H1 (cell line): ENCODE measurements around the gene SPDEF. TPM values are rescaled to one million over a fixed set of nuclear protein-coding genes. Genes with fewer than 3 reads are reported as not detected.
A peak's percentile ranks its signal among the peaks of the same experiment; 100 is the strongest.

Experiments used
- CTCF ChIA-PET: fragments of 300-600 bp; sonication (Branson Sonifier 250); formaldehyde crosslinking; loops from one replicate; lab custom pipeline; 2021; ENCODE audit not compliant: partially characterized antibody; lab: Charles Lee
- POLR2A ChIA-PET: fragments of 300-600 bp; sonication (Branson Sonifier 250); formaldehyde crosslinking; loops from one replicate; lab custom pipeline; 2021; ENCODE audit warnings: inconsistent platforms; ENCODE audit not compliant: partially characterized antibody; lab: Charles Lee
- DNase-seq, 2 experiments: peaks; one replicate each; pipeline versions ENCODE4 v3.0.0 to v3.0.0-alpha.2; 2010 to 2022; ENCODE audit warnings: low spot score in 2 of 2, low read depth in 1 of 2, mixed read lengths in 1 of 2
- FAIRE-seq: peaks from 2 replicates; lab custom pipeline; 2011; peaks lifted over from hg19 to GRCh38; lab: Jason Lieb, UNC
- H2AFZ ChIP-seq: 2 replicates; pipeline ENCODE4 v1.8.1; 2012; ENCODE audit warnings: low read length, inconsistent platforms
- H2AK5ac ChIP-seq: 2 replicates; pipeline ENCODE4 v1.6.1; 2013; ENCODE audit warnings: low read depth, low read length
- H2BK120ac ChIP-seq: replicated peaks from 2 replicates; pipeline ENCODE3; 2013; ENCODE audit warnings: low read depth, low read length, inconsistent platforms
- H2BK12ac ChIP-seq: 2 replicates; pipeline ENCODE4 v1.6.1; 2013; ENCODE audit warnings: low read depth, low read length
- H2BK15ac ChIP-seq: 2 replicates; pipeline ENCODE4 v1.6.1; 2013; ENCODE audit warnings: low read length
- H2BK20ac ChIP-seq: 2 replicates; pipeline ENCODE4 v1.6.1; 2013; ENCODE audit warnings: low read length
- H2BK5ac ChIP-seq: 2 replicates; pipeline ENCODE4 v1.6.1; 2013; ENCODE audit warnings: low read depth, low read length
- H3K14ac ChIP-seq: 2 replicates; pipeline ENCODE4 v1.6.1; 2013; ENCODE audit warnings: inconsistent platforms; ENCODE audit not compliant: insufficient read length
- H3K18ac ChIP-seq: 2 replicates; pipeline ENCODE4 v1.6.1; 2013; ENCODE audit warnings: low read length; ENCODE audit errors: extremely low read depth
- H3K23ac ChIP-seq: 2 replicates; pipeline ENCODE4 v1.6.1; 2013; ENCODE audit warnings: inconsistent platforms; ENCODE audit not compliant: insufficient read length
- H3K23me2 ChIP-seq: 2 replicates; pipeline ENCODE4 v1.6.1; 2013; ENCODE audit warnings: low read depth, low read length
- H3K27ac ChIP-seq: 2 replicates; pipeline ENCODE4 v1.6.1; 2011; ENCODE audit warnings: low read depth, low read length, inconsistent platforms
- H3K27me3 ChIP-seq, 4 experiments: replicated peaks in 1 of 4; 1 replicate in 1 of 4; 2 replicates in 3 of 4; pipeline versions ENCODE4 v1.6.1 to v1.8.1; 2011 to 2013; ENCODE audit warnings: low read length in 3 of 4, mild to moderate bottlenecking in 3 of 4, inconsistent platforms in 2 of 4, mixed read lengths in 2 of 4, moderate library complexity in 1 of 4; ENCODE audit not compliant: control insufficient read depth in 3 of 4, insufficient read depth in 3 of 4; ENCODE audit errors: extremely low read depth in 1 of 4
- H3K36me3 ChIP-seq, 4 experiments: 2 replicates each; pipeline versions ENCODE4 v1.6.1 to v1.8.1; 2011 to 2013; ENCODE audit warnings: mild to moderate bottlenecking in 4 of 4, low read length in 3 of 4, moderate library complexity in 2 of 4, control low read depth in 1 of 4, inconsistent platforms in 1 of 4; ENCODE audit not compliant: insufficient read depth in 4 of 4, control insufficient read depth in 2 of 4
- H3K4ac ChIP-seq: replicated peaks from 2 replicates; pipeline ENCODE3; 2013; ENCODE audit warnings: low read length, low read depth, mixed read lengths, inconsistent platforms; ENCODE audit not compliant: insufficient read length
- H3K4me1 ChIP-seq, 4 experiments: replicated peaks in 1 of 4; 1 replicate in 1 of 4; 2 replicates in 3 of 4; pipeline versions ENCODE4 v1.6.1 to v1.8.1; 2011 to 2013; ENCODE audit warnings: low read length in 3 of 4, inconsistent platforms in 2 of 4, mixed read lengths in 1 of 4; ENCODE audit not compliant: insufficient read depth in 4 of 4, control insufficient read depth in 3 of 4
- H3K4me2 ChIP-seq, 2 experiments: 2 replicates each; pipeline versions ENCODE4 v1.6.1 to v1.8.1; 2011 to 2013; ENCODE audit warnings: low read depth in 2 of 2, low read length in 2 of 2, control low read depth in 1 of 2, inconsistent platforms in 1 of 2, mild to moderate bottlenecking in 1 of 2; ENCODE audit not compliant: insufficient read depth in 1 of 2
- H3K4me3 ChIP-seq, 4 experiments: fragments of 200-600, 300-600 bp in 1 of 4; sonication (generic), shearing (Covaris generic), sonication (Bioruptor Twin) in 1 of 4; 2 replicates each; pipeline versions ENCODE4 v1.5.1 to v1.8.1; 2011 to 2016; ENCODE audit warnings: low read length in 4 of 4, low read depth in 3 of 4, control low read depth in 2 of 4, inconsistent platforms in 2 of 4, mild to moderate bottlenecking in 2 of 4, mixed read lengths in 1 of 4, moderate library complexity in 1 of 4; ENCODE audit not compliant: insufficient read depth in 2 of 4; ENCODE audit errors: extremely low read depth in 1 of 4
- H3K56ac ChIP-seq: replicated peaks from 2 replicates; pipeline ENCODE3; 2013; ENCODE audit warnings: low read depth, mild to moderate bottlenecking, mixed read lengths, low read length, inconsistent platforms; ENCODE audit not compliant: insufficient read length
- H3K79me1 ChIP-seq: 2 replicates; pipeline ENCODE4 v1.6.1; 2013; ENCODE audit warnings: low read depth, low read length, control low read depth
- H3K79me2 ChIP-seq, 2 experiments: 2 replicates each; pipeline versions ENCODE4 v1.6.1 to v1.8.1; 2012 to 2013; ENCODE audit warnings: low read length in 2 of 2, mild to moderate bottlenecking in 2 of 2, inconsistent platforms in 1 of 2; ENCODE audit not compliant: insufficient read depth in 2 of 2, control insufficient read depth in 1 of 2
- H3K9ac ChIP-seq, 4 experiments: replicated peaks in 1 of 4; 1 replicate in 1 of 4; 2 replicates in 3 of 4; pipeline versions ENCODE4 v1.6.1 to v1.8.1; 2011 to 2013; ENCODE audit warnings: low read depth in 3 of 4, low read length in 3 of 4, control low read depth in 2 of 4, mild to moderate bottlenecking in 2 of 4, moderate library complexity in 2 of 4, inconsistent platforms in 1 of 4; ENCODE audit errors: extremely low read depth in 1 of 4
- H3K9me3 ChIP-seq, 2 experiments: 2 replicates each; pipeline versions ENCODE4 v1.6.1 to v1.8.1; 2012 to 2013; ENCODE audit warnings: mild to moderate bottlenecking in 2 of 2, moderate library complexity in 2 of 2, control low read depth in 1 of 2, inconsistent platforms in 1 of 2, low read depth in 1 of 2, low read length in 1 of 2, mixed read lengths in 1 of 2; ENCODE audit not compliant: insufficient read depth in 2 of 2
- H4K20me1 ChIP-seq, 2 experiments: replicated peaks in 1 of 2; 2 replicates each; pipeline versions ENCODE3 to v1.8.1; 2011 to 2013; ENCODE audit warnings: inconsistent platforms in 2 of 2, low read length in 2 of 2, mild to moderate bottlenecking in 1 of 2; ENCODE audit not compliant: insufficient read depth in 2 of 2, control insufficient read depth in 1 of 2
- H4K5ac ChIP-seq: 2 replicates; pipeline ENCODE4 v1.6.1; 2013; ENCODE audit warnings: low read length, low read depth, mixed read lengths, inconsistent platforms; ENCODE audit not compliant: insufficient read length
- H4K8ac ChIP-seq: 2 replicates; pipeline ENCODE4 v1.8.0; 2013; ENCODE audit warnings: mild to moderate bottlenecking, moderate library complexity, low read length, inconsistent platforms; ENCODE audit not compliant: insufficient read depth; ENCODE audit errors: extremely low read depth
- H4K91ac ChIP-seq: replicated peaks from 2 replicates; pipeline ENCODE3; 2013; ENCODE audit warnings: low read length, mixed read lengths, inconsistent platforms; ENCODE audit not compliant: insufficient read length
- ASH2L ChIP-seq: fragments of 200-600, 300-600 bp; sonication (generic); IDR thresholded peaks from one replicate; pipeline ENCODE4 v1.7.1; 2017; ENCODE audit warnings: low read length
- BCL11A ChIP-seq, 2 experiments: IDR thresholded peaks; one replicate each; pipeline ENCODE4 v1.6.1; 2011; ENCODE audit warnings: low read depth in 2 of 2, low read length in 2 of 2, mild to moderate bottlenecking in 2 of 2
- CBX5 ChIP-seq: fragments of 300-800, 300-1000 bp; sonication (generic); IDR thresholded peaks from 2 replicates; pipeline ENCODE4 v1.7.1; 2016; ENCODE audit warnings: antibody characterized with exemption, low read length, low read depth
- EGR1 ChIP-seq: IDR thresholded peaks from 2 replicates; pipeline ENCODE4 v1.6.1; 2011; ENCODE audit warnings: low read depth, low read length, borderline replicate concordance
- JUN ChIP-seq: IDR thresholded peaks from 2 replicates; pipeline ENCODE4 v1.6.1; 2011; ENCODE audit warnings: low read depth, mild to moderate bottlenecking, improper control_type of control experiment, low read length
- PHF8 ChIP-seq: fragments of 200-600 bp; sonication (generic); conservative IDR thresholded peaks from 2 replicates; pipeline ENCODE4 v1.7.1; 2012; ENCODE audit warnings: low read depth, mild to moderate bottlenecking, inconsistent platforms, low read length, moderate library complexity
- RAD21 ChIP-seq, 2 experiments: IDR thresholded peaks in 1 of 2; conservative IDR thresholded peaks in 1 of 2; 2 replicates each; pipeline ENCODE4 v1.6.1; 2011; ENCODE audit warnings: low read depth in 2 of 2, low read length in 2 of 2, improper control_type of control experiment in 1 of 2, inconsistent platforms in 1 of 2, mild to moderate bottlenecking in 1 of 2, moderate library complexity in 1 of 2
- RXRA ChIP-seq: IDR thresholded peaks from 2 replicates; pipeline ENCODE4 v1.6.1; 2011; ENCODE audit warnings: low read depth, mild to moderate bottlenecking, low read length, moderate library complexity; ENCODE audit not compliant: insufficient read depth
- SIN3A ChIP-seq, 2 experiments: IDR thresholded peaks in 1 of 2; conservative IDR thresholded peaks in 1 of 2; 2 replicates each; pipeline ENCODE4 v1.6.1; 2011 to 2012; ENCODE audit warnings: low read length in 2 of 2, improper control_type of control experiment in 1 of 2, low read depth in 1 of 2, mild to moderate bottlenecking in 1 of 2
- SIRT6 ChIP-seq: IDR thresholded peaks from one replicate; pipeline ENCODE4 v1.7.1; 2012; ENCODE audit warnings: low read length, inconsistent platforms
- SP2 ChIP-seq: IDR thresholded peaks from 2 replicates; pipeline ENCODE4 v1.6.1; 2012; ENCODE audit warnings: mild to moderate bottlenecking, low read length, inconsistent platforms
- TBP ChIP-seq: IDR thresholded peaks from 2 replicates; pipeline ENCODE4 v1.6.1; 2011; ENCODE audit warnings: low read depth, low read length, improper control_type of control experiment
- ZNF274 ChIP-seq: IDR thresholded peaks from 2 replicates; pipeline ENCODE4 v1.7.0; 2012; ENCODE audit warnings: low read length, borderline replicate concordance; ENCODE audit errors: extremely low read depth
- WGBS, 2 experiments: shearing (Covaris generic) in 1 of 2; methylation state at CpG; one replicate each; pipeline versions ENCODE4 v1.1.6 to v1.1.7; 2013 to 2015; ENCODE audit warnings: low lambda C conversion rate in 2 of 2, mixed read lengths in 2 of 2, inconsistent platforms in 1 of 2, low coverage in 1 of 2, missing lambda C conversion rate in 1 of 2; ENCODE audit not compliant: insufficient replicate concordance in 2 of 2, insufficient coverage in 1 of 2, insufficient read length in 1 of 2; ENCODE audit errors: extremely low coverage in 1 of 2, missing lambda C conversion rate in 1 of 2; 5-methylcytosine and 5-hydroxymethylcytosine counted together
- polyA plus RNA-seq, 7 experiments: library from polyadenylated mRNA; depleted of rRNA in 3 of 7; stranded (reverse) in 5 of 7; unstranded in 2 of 7; fragments of >200 nt in 5 of 7; fragments of 200-250 nt in 2 of 7; gene quantifications; 1 replicate in 5 of 7; 2 replicates in 1 of 7; 4 replicates in 1 of 7; pipeline versions ENCODE4 v1.2.1 to v1.2.3, GENCODE V29; 2011 to 2013; ENCODE audit warnings: missing spikeins in 2 of 7, mixed read lengths in 2 of 7
- total RNA-seq: library from RNA; stranded (reverse); fragmentation: NEBNext Ultra II Directional; extraction: Animal tissue kit (Norgen Biotek cat#: 25700); gene quantifications from 2 replicates; pipeline ENCODE4 v1.2.1, GENCODE V29; 2021
- TF ChIP-seq, protein P1 (sequence below): IDR thresholded peaks from 2 replicates; pipeline ENCODE4 v1.6.1; 2012; ENCODE audit warnings: inconsistent platforms

Gene SPDEF
- total and polyA plus RNA-seq, 2 of the 8 experiments (the other 6 are each of a cell fraction or from before 2014, with no cell fraction given): 0.15 to 0.30 TPM

DNA sequence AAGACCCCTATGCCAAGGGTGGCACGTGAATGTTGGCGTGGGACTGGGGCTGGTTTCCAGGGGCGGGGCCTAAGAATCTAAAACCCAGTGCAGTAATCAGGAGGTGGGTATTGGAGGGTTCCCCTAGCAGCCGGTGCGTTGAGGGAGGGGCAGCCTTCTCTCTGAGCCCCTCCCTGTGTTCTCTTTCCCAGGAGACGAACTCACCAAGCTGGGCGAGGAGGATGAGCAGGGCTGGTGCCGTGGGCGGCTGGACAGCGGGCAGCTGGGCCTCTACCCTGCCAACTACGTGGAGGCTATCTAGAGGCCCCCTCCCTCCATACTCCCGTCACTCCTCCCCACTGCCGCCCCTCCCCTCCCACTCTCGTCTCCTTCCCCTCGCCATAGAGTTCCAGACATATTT, 23.9 kb downstream of the SPDEF start:
- no peak overlapping the region for H2AFZ ChIP-seq
- no peaks in the 10 kb centered on the region; a peak in 1 of 8 replicates for H3K36me3 ChIP-seq
- H3K9ac ChIP-seq: no peak overlapping the region
- 87% methylated on average over 13 of the region's 15 CpGs; no CpG with 5 or more reads in 1 of the 2 experiments for WGBS, 2 experiments
- DNase-seq (no peak), FAIRE-seq (no peak)
- H3K27me3 ChIP-seq: no peaks in the 10 kb centered on the region
- no peak overlapping the region for H2BK5ac ChIP-seq
- no peak overlapping the region for H3K23ac ChIP-seq
- H3K23me2 ChIP-seq: no peaks in the 10 kb centered on the region; the same call in 1 of the 2 replicates
- no peak overlapping the region for H2BK12ac ChIP-seq
- no peak overlapping the region for H3K27ac ChIP-seq
- no peak overlapping the region for H3K56ac ChIP-seq
- H3K9me3 ChIP-seq: no peaks in the 10 kb centered on the region
- no peak overlapping the region for H4K5ac ChIP-seq
- no peak overlapping the region for H3K14ac ChIP-seq
- no peaks in the 10 kb centered on the region for H4K20me1 ChIP-seq
- no peak overlapping the region for H3K18ac ChIP-seq
- no peaks in the 10 kb centered on the region for H3K79me1 ChIP-seq
- ChIA-PET CTCF (interaction anchor here (0.5 to 8.4 kb wide), 9 partner anchors 11 to 127 kb away, joined by 3 to 79 read pairs (median 4); no protein-coding TSS in a partner anchor), POLR2A (interaction anchor here (0.6 to 2.7 kb wide), 37 partner anchors 8 to 727 kb away, joined by 3 to 11 read pairs (median 3); partner anchors contain the start of genes HMGA1, PACSIN1 and RPS10)
- H3K4ac ChIP-seq: no peak overlapping the region
- H2BK120ac ChIP-seq: no peak overlapping the region
- H3K4me3 ChIP-seq: no peak overlapping the region
- H4K8ac ChIP-seq: peak overlapping the region; percentile 22; the same call in 1 of the 2 replicates
- no peak overlapping the region for H2BK20ac ChIP-seq
- no peaks in the 10 kb centered on the region for H3K79me2 ChIP-seq
- no peak overlapping the region for H2AK5ac ChIP-seq
- peak overlapping the region in 1 of 2 experiments; percentile 53; a peak in 1 of 4 replicates for H3K4me2 ChIP-seq
- no peak overlapping the region for H4K91ac ChIP-seq
- no peak overlapping the region for H2BK15ac ChIP-seq
- peaks cover 3 to 18% (median 8%) of the 10 kb centered on the region in 4 experiments for H3K4me1 ChIP-seq
- TF ChIP-seq SIN3A (conservative IDR thresholded peaks at IDR 0.05 in 1 of 2, IDR thresholded peaks at IDR 0.05 in 1 of 2; ENCODE audit: low read depth in 1 of 2, low read length in 2 of 2) (no peak), ASH2L (no peak), RXRA (no peak), SP2 (no peak), EGR1 (no peak), ZNF274 (no peak), CBX5 (no peak), JUN (no peak), RAD21 (IDR thresholded peaks at IDR 0.05 in 1 of 2, conservative IDR thresholded peaks at IDR 0.05 in 1 of 2; ENCODE audit: low read depth in 2 of 2, low read length in 2 of 2) (no peak), BCL11A (IDR thresholded peaks at IDR 0.05; ENCODE audit: low read depth in 2 of 2, low read length in 2 of 2) (no peak), SIRT6 (no peak), PHF8 (no peak), TBP (no peak)
- TF ChIP-seq, protein P1, sequence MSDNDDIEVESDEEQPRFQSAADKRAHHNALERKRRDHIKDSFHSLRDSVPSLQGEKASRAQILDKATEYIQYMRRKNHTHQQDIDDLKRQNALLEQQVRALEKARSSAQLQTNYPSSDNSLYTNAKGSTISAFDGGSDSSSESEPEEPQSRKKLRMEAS: no peak
